Mucosa of descending colon (tissue), 3 donors: Measurements from ENCODE around the gene TTC27. TPM values are rescaled to one million over a fixed set of nuclear protein-coding genes. Genes with fewer than 3 reads are reported as not detected.

ENCODE experiments used
- ATAC-seq: fragments of 200-7000 bp; cut with Tn5 transposase; one replicate; pipeline ENCODE4 v1.9.1; 2020; ENCODE audit warnings: mild to moderate bottlenecking, moderate library complexity
- DNase-seq, 3 donors: peaks; one replicate each; pipeline ENCODE4 v3.0.0-alpha.2; 2020
- H3K36me3 ChIP-seq: fragments of 200-600 bp; one replicate; pipeline ENCODE4 v1.8.0; 2021; ENCODE audit warnings: low read depth, mild to moderate bottlenecking
- H3K4me1 ChIP-seq: fragments of 200-600 bp; one replicate; pipeline ENCODE4 v1.8.0; 2021; ENCODE audit warnings: low read depth, mild to moderate bottlenecking
- H3K4me3 ChIP-seq: fragments of 200-600 bp; one replicate; pipeline ENCODE4 v1.8.0; 2021; ENCODE audit warnings: mild to moderate bottlenecking
- H3K9me3 ChIP-seq: fragments of 200-600 bp; one replicate; pipeline ENCODE4 v1.8.0; 2021; ENCODE audit warnings: mild to moderate bottlenecking
- CTCF ChIP-seq: fragments of 200-600 bp; IDR thresholded peaks from one replicate; pipeline ENCODE4 v1.8.0; 2022; ENCODE audit warnings: antibody characterized with exemption, mild to moderate bottlenecking
- intact Hi-C, 2 donors: fragments of 100-400 bp; cut with DNase I in 1 of 2; cut with micrococcal nuclease in 1 of 2; formaldehyde crosslinking; loops; one replicate each; pipeline versions ENCODE4 v1.11.0 to v1.11.1; 2022; cut with DNase I, micrococcal nuclease
- total RNA-seq, 3 donors: library from RNA; stranded (reverse); fragmentation: NEBNext Ultra II Directional in 2 of 3; extraction: Animal tissue kit (Norgen Biotek cat#: 25700) in 2 of 3; gene quantifications; one replicate each; pipeline versions ENCODE4 v1.2.1 to v1.2.4, GENCODE V29; 2021 to 2023
- donor health status: DM: no; HTN: no; CAD: no; lungs with moderate emphysema.
- donor health status: DM: no; HTN: no; CAD: no.
- donor health status: DM: no; HTN: yes; CAD: no.

TTC27 gene
- total RNA-seq, 3 donors from 2014 or later, result 10.2 to 13.3 (median 12.4) TPM

DNA sequence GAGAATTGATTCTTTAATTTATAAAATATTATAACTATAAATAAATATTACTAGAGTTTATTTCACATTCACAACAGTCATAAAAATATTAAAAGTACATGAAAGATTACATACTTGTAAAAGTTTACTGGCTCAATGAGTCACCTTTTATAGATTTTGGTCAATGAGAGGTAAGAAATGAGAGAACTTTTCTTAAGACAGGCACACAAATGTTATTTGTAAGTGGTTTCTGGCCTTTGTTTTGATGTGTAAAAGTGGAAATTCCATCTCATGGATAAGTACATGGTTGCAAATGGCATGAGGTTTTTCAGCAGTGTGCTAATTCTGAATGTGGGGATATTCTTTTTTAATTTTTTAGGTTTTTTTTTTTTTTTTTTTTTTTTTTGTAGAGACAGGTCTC lies 63.8 kb downstream of the TTC27 start:
- DNase-seq, result no peak
- no peaks in the 10 kb centered on the region for H3K4me1 ChIP-seq
- ATAC-seq, result no peak

DNA sequence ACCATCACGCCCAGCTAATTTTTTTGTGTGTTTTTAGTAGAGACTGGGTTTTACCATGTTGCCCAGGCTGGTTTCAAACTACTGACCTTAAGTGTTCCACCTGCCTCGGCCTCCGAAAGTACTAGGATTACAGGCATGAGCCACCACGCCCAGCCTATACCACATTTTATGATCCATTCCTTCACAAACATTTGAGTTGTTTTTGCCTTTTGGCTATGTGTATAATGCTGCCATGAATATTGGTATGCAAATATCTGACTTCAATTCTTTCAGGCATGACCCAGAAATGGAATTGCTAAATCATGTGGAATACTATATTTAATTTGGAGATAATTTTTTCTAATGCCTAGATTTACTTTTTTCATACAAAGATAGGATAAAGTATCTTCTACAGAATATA lies 68.6 kb downstream of the TTC27 start:
- ATAC-seq (no peak), DNase-seq (no peak)
- H3K9me3 ChIP-seq, result no peaks in the 10 kb centered on the region
- intact Hi-C loops, result no loop called here
- H3K4me1 ChIP-seq, result no peaks in the 10 kb centered on the region
- H3K4me3 ChIP-seq, result no peak overlapping the region
- no peak for TF ChIP-seq CTCF
- no peaks in the 10 kb centered on the region for H3K36me3 ChIP-seq

More for the DNA sequence above, 63.8 kb downstream of the TTC27 start:
- Histone ChIP-seq H3K9me3 (no peaks in the 10 kb centered on the region), H3K36me3 (no peaks in the 10 kb centered on the region), H3K4me3 (no peak overlapping the region)
- intact Hi-C loops, result no loop called here
- no peak for TF ChIP-seq CTCF

DNA sequence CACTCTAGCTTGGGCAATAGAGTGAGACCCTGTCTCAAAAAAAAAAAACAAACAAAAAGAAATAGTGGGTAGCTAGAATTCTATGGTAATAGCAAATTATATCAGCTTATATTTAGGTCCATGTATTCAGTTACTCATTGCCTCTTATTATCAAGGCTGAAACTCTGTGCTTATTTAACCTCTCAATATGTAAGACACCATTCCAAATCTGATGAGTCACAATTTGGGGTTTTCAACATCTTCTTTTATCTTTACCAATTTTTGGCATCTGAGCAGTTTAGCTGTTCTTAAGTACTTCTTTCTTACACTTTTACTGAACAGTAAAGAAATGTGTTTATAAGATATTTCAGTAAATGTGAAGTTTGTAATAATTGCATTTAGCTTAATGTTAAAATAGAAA lies 69.3 kb downstream of the TTC27 start:
- H3K9me3 ChIP-seq, result no peaks in the 10 kb centered on the region
- intact Hi-C loops, result no loop called here
- H3K4me3 ChIP-seq, result no peak overlapping the region
- TF ChIP-seq CTCF, result no peak
- ATAC-seq (no peak), DNase-seq (no peak)
- H3K4me1 ChIP-seq, result no peaks in the 10 kb centered on the region
- H3K36me3 ChIP-seq, result no peaks in the 10 kb centered on the region

GRCh38 chr2:32699151-32699550 lies 71.3 kb downstream of the TTC27 start:
- DNase-seq (no peak), ATAC-seq (no peak)
- Histone ChIP-seq H3K36me3 (no peaks in the 10 kb centered on the region), H3K9me3 (no peaks in the 10 kb centered on the region), H3K4me1 (no peaks in the 10 kb centered on the region), H3K4me3 (no peak overlapping the region)
- TF ChIP-seq CTCF, result no peak
- intact Hi-C loops, result no loop called here

DNA sequence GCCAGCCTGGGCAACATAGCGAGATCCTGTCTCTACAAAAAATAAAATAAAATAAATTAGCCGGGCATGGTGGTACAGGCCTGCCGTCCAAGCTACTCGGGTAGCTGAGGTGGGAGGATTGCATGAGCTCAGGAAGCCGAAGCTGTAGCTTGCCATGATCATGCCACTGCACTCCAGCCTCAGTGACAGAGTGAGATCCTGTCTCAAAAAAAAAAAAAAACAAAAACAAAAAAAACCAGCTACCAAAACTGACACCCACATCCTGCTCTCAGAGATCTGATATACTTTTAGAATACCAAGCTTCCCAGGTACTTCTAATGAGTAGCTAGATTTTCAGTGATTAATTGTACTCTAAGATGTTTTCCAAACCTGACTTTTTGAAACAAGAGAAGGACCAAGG lies 74.0 kb downstream of the TTC27 start:
- TF ChIP-seq CTCF, result no peak
- no peaks in the 10 kb centered on the region for H3K36me3 ChIP-seq
- intact Hi-C loops, result no loop called here
- no peak overlapping the region for H3K4me3 ChIP-seq
- no peak for DNase-seq
- H3K9me3 ChIP-seq, result no peaks in the 10 kb centered on the region
- H3K4me1 ChIP-seq, result no peaks in the 10 kb centered on the region
- no peak for ATAC-seq
